HG03159 (cell line): ENCODE data around the gene MAPK14.
"Not testable (repeated sequence)": the region's sequence is repeated elsewhere in the genome, so short reads cannot be mapped to it uniquely, and the experiment has no call there.

Source experiments
- ATAC-seq: cut with Tn5 transposase; IDR thresholded peaks from one replicate; pipeline ENCODE4 v1.9.1; 2021; ENCODE audit warnings: mild to moderate bottlenecking, moderate library complexity; ENCODE audit not compliant: unreplicated experiment

MAPK14 gene

DNA sequence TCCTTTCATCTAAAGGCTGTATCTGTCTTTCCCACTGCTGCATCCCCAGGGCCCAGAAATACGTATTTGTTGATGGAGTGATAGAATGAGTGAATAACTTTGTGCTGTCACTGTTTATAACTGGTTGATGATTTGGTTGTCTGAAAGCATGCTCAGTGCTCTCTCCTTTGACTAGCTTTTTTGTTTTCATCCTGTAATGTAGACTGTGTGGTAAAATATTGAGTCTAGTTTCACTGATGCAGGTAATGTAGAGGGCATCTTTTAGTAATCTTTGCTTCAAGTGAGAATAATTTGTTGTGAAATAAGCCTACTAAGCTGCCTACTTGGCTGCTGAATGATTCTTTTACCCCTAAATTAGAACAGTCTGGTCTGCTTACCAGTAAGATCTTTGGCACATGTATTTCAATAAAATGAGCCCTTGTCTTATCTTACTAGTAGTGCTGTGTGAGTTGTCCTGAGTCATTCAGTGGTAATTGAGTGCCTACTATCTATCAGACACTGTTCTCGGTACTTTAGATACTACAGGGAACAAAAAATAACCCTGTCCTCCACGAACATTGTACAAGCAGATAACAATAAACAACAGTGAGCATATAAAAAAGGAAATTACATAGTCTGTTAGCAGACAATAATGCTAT lies 39.9 kb downstream of the MAPK14 start:
- no peak for ATAC-seq

DNA sequence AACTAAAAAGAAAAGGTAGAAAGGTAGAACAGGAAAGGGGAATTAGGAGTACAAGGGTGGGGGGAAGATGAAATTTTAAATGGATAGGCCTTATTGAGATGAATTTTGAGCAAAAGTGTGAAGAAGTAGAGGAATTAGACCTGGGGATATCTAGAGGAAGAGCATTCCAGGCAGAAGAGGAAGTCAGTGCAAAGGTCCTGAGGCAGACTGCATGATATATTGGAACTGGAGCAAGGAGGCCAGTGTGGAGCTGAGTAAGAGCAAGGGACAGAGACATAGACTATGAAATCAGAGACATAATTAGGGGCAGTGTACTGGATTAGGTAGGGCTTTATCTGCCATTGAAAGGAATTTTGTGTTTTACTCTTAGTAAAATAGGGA lies 40.4 kb downstream of the MAPK14 start:
- ATAC-seq = no peak

DNA sequence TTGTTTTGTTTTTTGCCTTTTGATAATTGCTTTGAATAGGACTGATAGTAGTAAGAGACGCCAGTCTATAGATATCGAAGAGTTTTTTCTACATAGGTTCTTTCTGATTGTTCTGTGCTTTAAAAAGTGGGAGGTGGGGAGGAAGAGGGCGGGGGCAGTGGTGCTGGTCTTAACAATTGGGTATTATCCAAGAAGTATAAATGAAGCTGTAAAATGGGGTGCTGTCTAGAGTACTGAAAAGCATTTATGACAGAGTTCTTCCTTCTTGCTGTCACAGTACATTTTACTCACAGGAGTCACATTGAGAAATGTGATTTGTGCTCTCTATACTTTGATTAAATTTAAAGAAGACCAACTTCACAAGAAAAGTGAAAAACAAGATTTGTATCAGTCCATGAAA lies 41.0 kb downstream of the MAPK14 start:
- ATAC-seq = no peak

GRCh38 chr6:36069573-36069972 lies 42.0 kb downstream of the MAPK14 start:
- ATAC-seq = no peak

- no peak for ATAC-seq
Measured at GRCh38 chr6:36070252-36070651, 42.6 kb downstream of the MAPK14 start.

GRCh38 chr6:36071281-36071680 lies 43.7 kb downstream of the MAPK14 start:
- ATAC-seq = no peak

DNA sequence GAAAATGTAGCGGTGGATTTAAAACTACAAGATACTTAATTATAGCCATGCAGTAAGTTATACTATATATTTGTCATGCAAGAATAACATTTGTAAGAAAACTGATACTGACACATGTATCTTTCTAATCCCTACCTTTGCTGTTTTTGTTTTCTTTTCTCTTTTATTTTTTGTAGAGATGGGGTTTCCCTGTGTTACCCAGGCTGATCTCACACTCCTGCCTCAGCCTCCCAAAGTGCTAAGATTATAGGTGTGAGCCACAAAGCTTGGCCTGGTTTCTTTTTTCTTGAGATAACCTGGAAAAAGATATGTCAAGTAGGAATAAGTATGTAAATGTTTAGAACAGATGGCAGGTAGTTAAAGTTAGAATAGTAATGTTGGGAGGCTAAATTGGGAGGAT lies 44.1 kb downstream of the MAPK14 start:
- no peak for ATAC-seq

- ATAC-seq = no peak
Measured at GRCh38 chr6:36072681-36073080, 45.1 kb downstream of the MAPK14 start.

DNA sequence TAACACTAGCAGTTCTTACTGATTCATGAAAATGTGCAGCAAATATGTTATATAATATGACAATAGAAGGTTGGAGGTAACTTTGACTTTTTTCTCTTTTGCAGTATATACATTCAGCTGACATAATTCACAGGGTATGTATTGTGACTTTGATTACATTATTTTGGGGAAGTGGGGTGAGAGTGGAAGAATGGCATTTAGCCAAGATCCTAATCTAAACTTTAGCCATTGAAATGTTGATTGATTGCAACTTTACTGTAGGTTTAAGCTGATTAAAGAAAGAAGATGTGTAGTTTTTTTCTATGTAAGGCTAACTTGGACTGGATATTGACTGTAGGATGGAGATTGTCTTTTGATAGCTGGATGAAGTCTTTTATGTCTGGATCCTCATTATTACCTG lies 46.0 kb downstream of the MAPK14 start:
- ATAC-seq = no peak

DNA sequence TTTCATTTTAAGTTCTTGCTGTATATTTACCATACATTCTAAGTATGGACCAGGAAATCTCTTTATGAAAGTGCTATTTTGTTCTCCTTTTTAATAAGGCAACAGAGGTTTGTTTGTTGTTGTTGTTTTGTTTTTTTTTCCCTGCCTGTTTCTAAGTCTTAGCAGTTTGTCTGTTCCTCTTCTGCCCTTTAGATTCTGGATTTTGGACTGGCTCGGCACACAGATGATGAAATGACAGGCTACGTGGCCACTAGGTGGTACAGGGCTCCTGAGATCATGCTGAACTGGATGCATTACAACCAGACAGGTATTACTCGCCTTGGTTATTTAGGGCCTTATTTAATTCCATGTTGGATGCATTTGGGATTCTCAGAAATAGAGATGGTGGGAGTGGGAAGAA lies 48.0 kb downstream of the MAPK14 start:
- no peak for ATAC-seq

DNA sequence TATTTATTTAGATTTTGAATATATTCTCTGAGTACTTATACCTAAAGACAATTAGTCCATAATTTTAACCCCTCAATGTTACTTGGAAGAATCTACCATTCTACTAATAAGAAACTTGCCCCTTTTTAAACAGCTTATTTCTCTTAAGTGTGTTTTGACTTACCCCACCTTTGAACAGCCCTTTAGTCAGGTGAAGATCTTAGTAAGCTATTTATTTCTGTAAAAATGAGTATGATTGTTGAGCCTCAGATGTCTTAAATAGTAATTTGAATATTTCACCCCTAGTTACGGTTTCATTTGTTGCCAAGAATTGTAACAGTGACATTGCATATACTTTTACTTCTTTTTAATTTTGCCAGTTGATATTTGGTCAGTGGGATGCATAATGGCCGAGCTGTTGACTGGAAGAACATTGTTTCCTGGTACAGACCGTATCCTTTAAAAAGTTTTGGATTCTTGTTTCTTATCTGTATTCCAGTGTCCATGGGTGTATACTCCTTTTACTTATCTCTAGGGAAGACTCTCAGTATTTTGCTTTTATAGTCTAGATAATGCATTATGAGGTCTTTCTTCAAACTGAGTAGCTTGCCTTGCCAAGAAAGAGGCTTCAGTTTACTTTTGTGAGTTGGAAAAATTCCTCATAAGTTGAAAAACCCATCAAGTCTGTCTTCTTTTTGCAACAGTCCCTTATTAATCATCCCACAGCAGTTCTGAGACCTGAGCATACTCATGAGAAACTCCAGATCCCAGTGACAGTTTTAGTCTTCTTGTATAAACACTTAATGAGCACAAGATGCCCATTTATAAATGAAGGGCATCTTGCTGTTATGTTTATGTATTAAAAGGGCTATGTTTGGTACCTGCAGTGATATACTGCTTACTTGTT lies 48.8 kb downstream of the MAPK14 start:
- ATAC-seq = no peak

DNA sequence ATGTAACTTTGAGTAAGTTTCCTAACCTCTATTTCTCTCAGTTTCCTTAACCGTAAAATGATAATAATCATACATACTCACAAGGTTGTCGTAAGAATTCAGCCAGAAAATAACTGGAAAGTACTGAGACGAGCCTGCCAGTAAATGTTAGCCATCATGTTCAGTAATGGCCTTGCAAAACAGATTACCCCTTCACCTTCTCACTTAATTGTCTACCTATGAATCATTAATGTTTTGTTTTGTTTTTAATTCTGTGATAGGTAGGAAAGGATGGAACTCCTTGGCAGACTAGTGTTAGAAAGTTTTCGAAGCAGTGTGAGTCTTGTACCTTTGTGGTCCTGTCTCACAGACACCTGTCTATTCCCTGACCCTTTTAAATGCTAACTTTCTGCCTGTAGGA lies 50.6 kb downstream of the MAPK14 start:
- no peak for ATAC-seq

DNA sequence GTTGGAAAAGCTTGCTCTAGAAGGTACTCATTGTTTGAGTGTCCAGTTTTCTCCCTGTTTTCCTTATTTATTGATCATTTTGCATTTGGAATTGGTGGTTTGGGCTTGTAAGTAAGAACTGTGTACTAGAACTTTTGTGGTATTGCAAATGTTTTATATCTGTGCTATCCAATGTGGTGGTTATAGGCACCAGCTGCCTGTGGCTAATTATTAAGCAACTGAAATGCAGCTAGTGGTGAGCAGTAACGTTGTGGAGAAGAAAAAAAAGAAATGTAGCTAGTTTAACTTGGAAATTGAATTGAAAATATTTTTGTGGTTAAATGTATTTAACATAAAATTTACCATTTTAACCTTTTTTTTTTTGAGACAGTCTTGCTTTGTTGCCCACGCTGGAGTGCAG lies 52.0 kb downstream of the MAPK14 start:
- ATAC-seq = no peak

- ATAC-seq = no peak
Measured at GRCh38 chr6:36082318-36082717, 54.7 kb downstream of the MAPK14 start.

DNA sequence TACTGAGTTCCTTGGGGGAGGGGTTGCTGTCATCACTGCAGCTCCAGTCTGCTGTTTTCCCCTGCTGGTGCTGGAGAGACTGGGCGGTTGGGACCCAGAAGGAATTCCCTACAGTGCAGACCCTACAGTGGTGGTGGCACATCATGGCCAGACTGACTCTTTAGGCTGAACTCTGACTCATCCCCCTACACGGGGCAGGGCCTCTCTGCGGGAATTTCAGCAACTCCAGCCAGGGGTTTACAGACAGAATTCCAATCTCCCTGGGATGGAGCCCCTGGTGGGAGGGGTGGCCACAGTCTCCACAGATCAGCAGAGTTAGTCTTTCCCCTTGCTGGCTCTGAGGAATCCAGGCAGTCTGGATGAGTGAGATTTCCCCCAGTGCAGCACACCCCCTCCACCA lies 55.8 kb downstream of the MAPK14 start:
- no peak for ATAC-seq

- ATAC-seq = not testable (repeated sequence)
Measured at GRCh38 chr6:36088204-36088603, 60.6 kb downstream of the MAPK14 start.

- ATAC-seq = no peak
Measured at GRCh38 chr6:36089048-36089447, 61.4 kb downstream of the MAPK14 start.

GRCh38 chr6:36094238-36094637 lies 66.6 kb downstream of the MAPK14 start:
- ATAC-seq = no peak

DNA sequence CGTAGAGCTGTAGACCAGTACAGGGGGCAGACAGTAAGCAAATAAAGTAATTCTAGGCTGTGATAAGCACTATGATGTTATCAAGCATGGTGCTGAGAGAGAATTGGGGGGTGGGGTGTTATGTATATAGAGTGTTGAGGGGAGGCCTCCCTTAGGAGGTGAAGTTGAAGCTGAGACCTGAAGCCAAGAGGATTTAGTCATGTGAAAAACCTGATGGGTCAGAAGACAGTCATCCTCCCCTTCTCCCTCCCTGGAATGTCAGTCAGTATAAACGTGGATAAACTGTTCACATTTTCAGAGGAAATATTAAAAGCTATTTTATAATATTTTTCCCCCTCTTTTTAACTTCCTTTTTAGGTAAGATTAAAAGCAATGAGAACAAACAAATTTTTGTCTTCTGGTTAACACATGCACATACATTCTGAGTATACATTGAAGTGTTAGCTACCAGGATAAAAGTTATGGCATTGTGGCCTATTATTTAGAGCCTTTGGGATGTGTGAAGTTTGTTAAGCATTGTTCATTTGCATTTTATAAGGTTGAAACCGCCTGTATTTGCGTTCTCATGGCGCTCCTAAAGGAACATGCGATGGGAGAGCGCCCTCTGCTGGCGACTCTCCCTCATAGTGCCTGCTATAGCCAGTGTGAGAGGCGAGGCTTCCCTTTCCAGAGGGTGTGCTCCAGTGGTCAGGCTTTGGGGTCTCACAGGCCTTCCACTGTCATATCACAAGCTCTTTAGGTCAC lies 67.3 kb downstream of the MAPK14 start:
- ATAC-seq = no peak

GRCh38 chr6:36095497-36096391 lies 68.1 kb downstream of the MAPK14 start:
- ATAC-seq = no peak
